ENCODE data around the gene DCLRE1C.
A peak's percentile ranks its signal among the peaks of the same experiment; 100 is the strongest.

DNA sequence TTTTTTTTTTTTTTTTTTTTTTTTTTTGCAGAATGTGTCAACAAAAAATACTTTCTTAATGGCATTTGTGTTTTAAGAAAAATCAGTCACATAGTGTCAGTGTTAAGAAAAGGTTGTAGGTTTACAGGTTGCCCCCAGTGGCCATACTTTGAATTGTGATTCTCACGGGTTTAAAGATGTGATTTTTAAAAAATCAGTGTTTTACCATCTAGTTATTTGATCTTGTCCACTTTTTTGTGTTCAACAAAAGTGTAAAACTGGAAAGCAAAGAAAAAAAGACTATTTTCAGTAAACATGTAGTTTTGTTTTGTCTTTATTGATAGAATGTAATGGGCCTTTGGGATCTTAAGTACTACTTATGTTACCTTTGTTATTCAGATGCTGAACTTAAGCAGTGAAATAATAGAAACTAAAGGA lies 49.6 kb downstream of the DCLRE1C start:
- peak in 3 of 4 experiments; percentile 24 to 42 (median 26) for TF ChIP-seq CTCF (IDR thresholded peaks at IDR 0.05)
- TF ChIP-seq POLR2AphosphoS5 (IDR thresholded peaks at IDR 0.05) = no peak
- no peak for TF ChIP-seq POLR2A (IDR thresholded peaks at IDR 0.05)

Measured in prostate gland (tissue), 2 donors.